Aorta (tissue), 5 donors: ENCODE results near the gene PIGO. TPM values are rescaled to one million over a fixed set of nuclear protein-coding genes. Genes with fewer than 3 reads are reported as not detected.

ENCODE experiments used
- ATAC-seq: fragments of 200-7000 bp; cut with Tn5 transposase; one replicate; pipeline ENCODE4 v1.9.1; 2022; ENCODE audit warnings: moderate library complexity; ENCODE audit not compliant: low FRiP score
- DNase-seq, 2 donors: peaks; one replicate each; pipeline ENCODE4 v3.0.0-alpha.2; 2020
- H3K27ac ChIP-seq, 2 donors: one replicate each; pipeline ENCODE4 v1.5.1; 2013; ENCODE audit warnings: low read length in 2 of 2, mild to moderate bottlenecking in 2 of 2, moderate library complexity in 2 of 2, control low read depth in 1 of 2, inconsistent platforms in 1 of 2, low read depth in 1 of 2
- H3K27me3 ChIP-seq, 2 donors: one replicate each; pipeline ENCODE4 v1.6.1; 2013; ENCODE audit warnings: control low read depth in 1 of 2, low read length in 1 of 2, mild to moderate bottlenecking in 1 of 2, moderate library complexity in 1 of 2; ENCODE audit not compliant: insufficient read depth in 2 of 2, control insufficient read depth in 1 of 2
- H3K36me3 ChIP-seq, 2 donors: one replicate each; pipeline ENCODE4 v1.6.1; 2013; ENCODE audit warnings: control low read depth in 1 of 2, low read length in 1 of 2, mild to moderate bottlenecking in 1 of 2; ENCODE audit not compliant: insufficient read depth in 2 of 2, control insufficient read depth in 1 of 2
- H3K4me1 ChIP-seq, 2 donors: one replicate each; pipeline ENCODE4 v1.6.1; 2013; ENCODE audit warnings: low read length in 2 of 2, control low read depth in 1 of 2, mild to moderate bottlenecking in 1 of 2, moderate library complexity in 1 of 2; ENCODE audit not compliant: insufficient read depth in 2 of 2, control insufficient read depth in 1 of 2
- H3K4me3 ChIP-seq, 2 donors: one replicate each; pipeline ENCODE4 v1.5.1; 2013; ENCODE audit warnings: low read length in 2 of 2, control low read depth in 1 of 2, mild to moderate bottlenecking in 1 of 2
- H3K9me3 ChIP-seq: one replicate; pipeline ENCODE4 v1.6.1; 2013; ENCODE audit warnings: mild to moderate bottlenecking, low read length; ENCODE audit not compliant: control insufficient read depth
- WGBS, 2 donors: extraction: QIAGEN DNeasy Blood & Tissue Kit; methylation state at CpG; one replicate each; pipeline ENCODE4 v1.1.7; 2013; 5-methylcytosine and 5-hydroxymethylcytosine counted together
- intact Hi-C, 2 donors: fragments of 100-400 bp; cut with DNase I; formaldehyde crosslinking; loops; one replicate each; pipeline versions ENCODE4 v1.14.2 to v1.15.0; 2022
- polyA plus RNA-seq, 2 donors: library from polyadenylated mRNA; stranded (reverse); fragments of 200-250 nt; gene quantifications; one replicate each; pipeline ENCODE4 v1.2.3, GENCODE V29; 2013
- total RNA-seq, 2 donors: library from RNA; stranded (reverse); fragmentation: NEBNext Ultra II Directional; extraction: Animal tissue kit (Norgen Biotek cat#: 25700); gene quantifications; one replicate each; pipeline ENCODE4 v1.2.1, GENCODE V29; 2021
- donor health status: healthy with polysubstance abuse.
- donor health status: Bipolar disorder and iron deficiency.
- donor health status: DM: no; HTN: no; CAD: no.
- donor health status: DM: no; HTN: no; CAD: no.
- donor health status: DM: yes; HTN: yes; CAD: no.

Gene PIGO
- total and polyA plus RNA-seq, 4 donors: 8.8 to 22.5 (median 14.4) TPM

DNA sequence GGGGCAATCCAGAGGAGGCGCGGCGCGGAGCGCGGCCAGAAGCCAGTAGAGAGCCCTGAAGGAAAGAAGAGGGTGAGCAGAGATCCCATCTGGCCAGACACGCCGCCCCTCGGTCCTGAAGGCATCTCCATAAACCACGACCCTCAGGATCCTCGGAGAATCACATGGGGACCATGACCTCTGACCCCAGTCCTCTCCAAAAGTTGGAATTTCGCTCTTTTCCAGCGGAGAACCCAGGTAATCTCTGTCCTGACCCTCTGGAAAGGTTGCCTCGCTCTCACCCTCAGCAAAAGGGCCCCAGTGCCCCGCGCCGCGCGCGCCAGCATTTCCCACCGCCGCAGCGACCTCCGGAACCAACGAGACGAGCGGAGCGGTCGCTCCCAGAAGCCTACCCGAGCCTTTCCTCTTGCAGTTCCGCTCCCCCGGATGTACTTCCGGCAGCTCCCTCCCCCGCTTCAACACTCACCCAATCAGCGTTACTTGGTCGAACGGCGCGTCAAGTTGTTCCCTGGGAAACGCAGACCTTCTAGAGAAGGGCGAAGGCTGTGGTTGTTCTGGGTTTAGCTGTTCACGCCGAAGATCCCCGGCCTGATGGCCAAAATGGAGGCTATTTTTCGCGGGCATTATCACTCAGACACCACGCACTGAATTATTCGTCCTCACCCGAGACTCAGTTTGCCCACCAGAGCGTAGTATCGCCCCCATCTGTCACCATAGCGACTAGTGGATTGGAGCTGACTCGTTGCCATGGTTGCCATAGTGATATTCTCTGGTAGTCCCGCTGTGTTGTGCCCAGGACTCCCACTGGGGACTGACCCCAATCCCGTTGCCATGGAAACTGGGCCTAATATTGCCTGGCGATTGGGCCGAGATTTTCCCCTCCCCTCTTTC is 6.6 kb upstream of the PIGO start, which contains the start of gene STOML2:
STOML2 (minus strand) TSS at position 363 of the 891 bp plus-strand sequence; CDS start at position 326, 37 bp downstream.
- H3K36me3 ChIP-seq: peaks cover 0 to 6% of the 10 kb centered on the region in 2 donors

DNA sequence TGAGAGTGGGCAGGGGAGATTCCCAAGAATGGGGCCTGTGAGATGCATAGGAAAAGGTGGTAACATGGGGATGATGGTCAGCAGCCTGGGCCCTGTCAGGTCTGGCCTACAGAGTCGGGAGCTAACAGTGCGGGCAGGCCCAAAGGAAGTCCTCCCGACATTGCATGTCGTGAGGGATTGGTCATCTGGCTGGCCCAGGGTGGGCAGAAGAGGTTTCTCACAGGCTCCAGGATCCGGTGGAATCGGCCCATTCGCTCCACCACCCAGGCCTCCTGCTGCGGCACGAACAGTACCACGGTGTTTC is 6.0 kb upstream of the PIGO start:
- H3K9me3 ChIP-seq: no peaks in the 10 kb centered on the region
- ATAC-seq: peak; percentile 13
- H3K27me3 ChIP-seq: no peaks in the 10 kb centered on the region
- DNase-seq: peak; percentile 44 to 78
- peaks cover 0 to 6% of the 10 kb centered on the region in 2 donors for H3K36me3 ChIP-seq
- intact Hi-C loops: no loop called here
- H3K4me3 ChIP-seq: peak overlapping the region; percentile 59 to 62
- no peaks in the 10 kb centered on the region for H3K4me1 ChIP-seq
- peak overlapping the region in 1 of 2 donors; percentile 65 for H3K27ac ChIP-seq
- WGBS, 2 donors: 3% methylated on average over 10 of the region's 10 CpGs

More for the DNA sequence above, 6.6 kb upstream of the PIGO start, which contains the start of gene STOML2:
- no peaks in the 10 kb centered on the region for H3K27me3 ChIP-seq
- 1% methylated on average over 57 of the region's 57 CpGs for whole genome bisulfite sequencing, 2 donors
- peak within 1 kb of the TSS in 1 of 2 donors; percentile 65 for H3K27ac ChIP-seq
- peak; percentile 96 to 97 for DNase-seq
- no peaks in the 10 kb centered on the region for H3K9me3 ChIP-seq
- intact Hi-C loops: no loop called here
- peak; percentile 96 for ATAC-seq
- H3K4me1 ChIP-seq: no peaks in the 10 kb centered on the region
- H3K4me3 ChIP-seq: peak within 1 kb of the TSS; percentile 59 to 62

DNA sequence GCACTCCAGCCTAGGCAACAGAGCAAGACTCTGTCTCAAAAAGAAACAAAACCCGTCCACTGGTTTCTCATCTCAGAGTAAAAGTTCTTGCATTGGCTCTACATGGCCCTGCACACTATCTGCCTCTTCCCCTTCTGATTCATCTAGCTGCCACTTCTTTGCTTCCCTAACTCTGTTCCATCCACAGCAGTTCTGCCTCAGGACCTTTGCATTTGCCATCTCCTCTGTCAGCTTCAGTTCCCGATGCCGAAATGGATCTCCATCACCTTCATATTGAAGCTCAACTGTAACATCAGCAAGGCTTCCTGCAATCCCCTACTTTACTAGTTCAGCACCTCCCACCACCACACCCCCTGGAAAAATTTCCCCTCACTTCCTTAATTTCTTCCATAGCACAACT is 1.2 kb upstream of the PIGO start:
- Histone ChIP-seq H3K9me3 (no peaks in the 10 kb centered on the region), H3K4me1 (no peaks in the 10 kb centered on the region), H3K27ac (no peak overlapping the region), H3K27me3 (no peaks in the 10 kb centered on the region), H3K36me3 (peaks cover 0 to 2% of the 10 kb centered on the region in 2 donors), H3K4me3 (no peak overlapping the region)
- no peak for ATAC-seq
- no peak for DNase-seq
- 86 to 90% methylated on average over 3 of the region's 3 CpGs for WGBS, 2 donors
- intact Hi-C loops: loop anchor here (5.0 to 10.0 kb wide), 2 partner anchors 110 to 203 kb away; partner anchors contain the start of gene DNAJB5 (in 1 of the 2)

DNA sequence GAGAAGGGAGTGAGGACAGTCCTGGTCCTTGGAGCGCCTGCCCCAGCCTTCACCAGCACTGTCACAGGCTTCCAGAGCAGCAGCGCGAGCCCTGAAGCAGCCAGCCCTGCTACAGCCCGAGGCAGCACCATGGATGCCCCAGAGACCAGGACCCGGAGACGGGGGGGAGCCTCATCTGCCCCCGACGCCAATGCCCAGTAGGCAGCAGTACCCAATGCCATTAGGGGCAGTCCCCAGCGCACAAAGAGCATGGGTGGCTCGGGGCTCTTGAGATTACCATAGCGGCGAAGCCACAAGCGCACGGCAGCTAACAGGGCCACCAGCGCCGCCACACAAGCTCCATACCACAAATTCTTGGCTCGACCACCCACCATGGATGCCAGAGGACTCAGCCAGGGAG is 4.9 kb downstream of the PIGO start:
- Histone ChIP-seq H3K27me3 (no peaks in the 10 kb centered on the region), H3K9me3 (no peaks in the 10 kb centered on the region), H3K36me3 (peaks cover 0 to 6% of the 10 kb centered on the region in 2 donors), H3K27ac (no peak overlapping the region), H3K4me3 (no peak overlapping the region), H3K4me1 (no peaks in the 10 kb centered on the region)
- WGBS, 2 donors: 88 to 92% methylated on average over 17 of the region's 17 CpGs
- DNase-seq: no peak
- no peak for ATAC-seq
- intact Hi-C loops: loop anchor here in 1 of 2 donors (10.0 kb wide), 1 partner anchor 197 kb away; a partner anchor contains a TSS

DNA sequence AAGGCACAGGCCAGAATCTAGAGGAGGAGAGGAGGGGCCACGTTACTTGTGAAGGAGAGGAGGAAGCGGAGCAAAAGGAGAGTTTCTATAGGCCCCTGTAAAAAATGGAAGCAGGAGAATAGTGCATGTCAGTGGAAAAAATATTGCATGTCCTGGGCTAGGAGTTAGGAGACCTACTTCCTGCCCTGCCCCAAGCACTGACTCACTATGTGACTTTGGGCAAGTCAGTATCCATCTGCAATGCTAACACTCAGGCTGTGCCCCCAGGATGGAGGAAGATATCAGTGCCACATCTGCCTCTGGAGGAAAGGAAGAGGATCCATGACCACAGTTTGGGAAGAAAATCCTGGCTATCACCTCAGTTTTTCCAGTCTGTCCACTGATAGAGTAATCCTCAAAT is 7.0 kb downstream of the PIGO start:
- intact Hi-C loops: no loop called here
- 94 to 95% methylated on average over 2 of the region's 2 CpGs for WGBS, 2 donors
- Histone ChIP-seq H3K4me3 (no peak overlapping the region), H3K27me3 (no peaks in the 10 kb centered on the region), H3K9me3 (no peaks in the 10 kb centered on the region), H3K27ac (no peak overlapping the region), H3K4me1 (no peaks in the 10 kb centered on the region), H3K36me3 (peaks cover 0 to 6% of the 10 kb centered on the region in 2 donors)
- no peak for ATAC-seq
- DNase-seq: no peak

DNA sequence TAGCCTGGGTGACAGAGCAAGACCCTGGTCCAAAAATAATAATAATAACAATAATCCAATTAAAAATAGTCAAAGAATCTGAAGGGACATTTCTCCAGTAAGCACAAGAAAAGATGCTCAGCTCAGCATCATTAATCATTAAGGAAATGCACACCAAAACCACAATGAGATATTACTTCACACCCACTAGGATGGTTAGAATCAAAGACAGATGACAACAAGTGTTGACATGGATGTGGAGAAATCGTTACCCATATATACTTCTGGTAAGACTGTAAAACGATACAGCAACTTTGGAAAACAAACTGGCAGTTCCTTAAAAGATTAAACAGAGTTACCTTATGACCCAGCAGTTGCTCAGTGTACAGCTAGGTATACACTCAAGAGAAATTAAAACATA is 11.3 kb downstream of the PIGO start:
- 77 to 86% methylated on average over 2 of the region's 2 CpGs for WGBS, 2 donors
- no peaks in the 10 kb centered on the region for H3K27me3 ChIP-seq
- intact Hi-C loops: no loop called here
- ATAC-seq (no peak), DNase-seq (no peak)
- no peak overlapping the region for H3K27ac ChIP-seq
- H3K4me1 ChIP-seq: no peaks in the 10 kb centered on the region
- H3K4me3 ChIP-seq: no peak overlapping the region
- H3K9me3 ChIP-seq: no peaks in the 10 kb centered on the region
- peaks cover 0 to 3% of the 10 kb centered on the region in 2 donors for H3K36me3 ChIP-seq

DNA sequence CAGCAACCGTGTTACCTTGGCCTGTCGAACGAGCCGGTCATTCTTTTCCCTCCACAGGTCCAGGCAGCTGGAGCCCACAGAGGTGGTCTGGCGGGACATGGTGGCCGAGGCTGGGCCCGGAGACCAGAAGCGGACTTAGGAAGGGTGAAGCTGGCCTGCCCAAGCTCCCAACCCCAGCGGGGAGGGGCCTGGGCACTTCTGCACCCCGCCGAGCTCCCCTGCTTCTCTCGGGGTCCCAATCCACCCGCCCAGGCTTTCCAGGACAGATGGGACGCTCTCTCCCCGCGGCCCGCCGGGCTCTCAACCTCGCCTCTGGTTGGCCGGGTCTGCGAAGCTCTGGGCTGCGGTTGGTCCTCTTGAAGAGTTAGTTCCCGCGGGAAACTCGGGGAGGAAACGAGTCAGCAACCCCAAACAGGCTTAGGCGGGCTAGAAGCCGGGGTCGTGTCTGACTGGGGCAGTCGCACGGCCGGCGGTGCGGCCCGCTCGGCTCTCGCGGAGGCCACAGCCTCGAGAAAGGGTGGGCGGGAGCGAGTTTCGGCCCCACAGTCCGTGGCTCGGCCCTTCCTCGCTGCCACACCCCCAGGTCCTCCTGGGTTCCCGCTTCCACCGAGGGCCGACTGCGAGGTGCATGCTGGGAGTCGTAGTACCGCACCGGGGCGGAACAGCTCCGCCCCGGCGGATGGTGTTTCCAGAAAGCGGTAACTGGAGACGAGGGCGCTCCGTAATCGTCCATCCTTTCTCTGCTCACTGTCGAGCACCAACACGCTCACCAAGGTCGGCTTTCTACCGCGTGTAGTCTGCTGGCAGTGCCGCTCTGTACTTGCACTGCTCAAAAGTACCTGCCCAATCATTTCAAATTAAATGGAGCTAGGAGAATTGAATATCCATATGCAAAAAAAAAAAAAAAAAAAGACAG is 16.7 kb downstream of the PIGO start, which contains the start of gene FANCG:
FANCG (minus strand) TSS at position 517 of the 916 bp plus-strand sequence; CDS start at position 99, 418 bp downstream.
- Histone ChIP-seq H3K36me3 (no peaks in the 10 kb centered on the region), H3K4me1 (no peaks in the 10 kb centered on the region), H3K27ac (peak within 1 kb of the TSS in 1 of 2 donors; percentile 37), H3K4me3 (peak within 1 kb of the TSS; percentile 30 to 80), H3K27me3 (no peaks in the 10 kb centered on the region), H3K9me3 (no peaks in the 10 kb centered on the region)
- 0% methylated on average over 67 of the region's 67 CpGs for WGBS, 2 donors
- intact Hi-C loops: loop anchor here in 1 of 2 donors (10.0 kb wide), 1 partner anchor 415 kb away; the partner anchor contains the start of gene CCL27
- DNase-seq: peak; percentile 95 to 96
- peak; percentile 98 for ATAC-seq

DNA sequence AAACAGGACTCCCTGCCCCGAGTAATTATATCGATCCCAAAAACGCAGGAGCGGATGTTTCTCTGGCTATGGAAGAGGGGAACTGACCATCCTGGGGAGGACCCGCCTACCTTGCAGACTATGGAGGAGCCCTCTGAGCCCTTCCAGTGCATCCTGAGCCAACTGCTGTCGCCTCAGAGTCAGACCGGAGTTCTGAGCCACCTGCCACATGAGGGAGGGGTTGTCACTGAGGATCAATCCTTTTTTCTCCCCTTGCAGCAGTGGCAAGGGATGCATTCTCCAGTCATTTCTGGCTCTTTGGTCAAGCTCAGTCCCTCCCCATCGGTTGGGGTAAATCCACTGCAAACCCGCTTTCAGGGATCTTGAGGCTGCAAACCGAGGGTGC is 17.4 kb downstream of the PIGO start:
- Histone ChIP-seq H3K4me1 (no peaks in the 10 kb centered on the region), H3K27ac (no peak overlapping the region), H3K36me3 (no peaks in the 10 kb centered on the region), H3K4me3 (peak overlapping the region in 1 of 2 donors; percentile 30), H3K27me3 (no peaks in the 10 kb centered on the region), H3K9me3 (no peaks in the 10 kb centered on the region)
- intact Hi-C loops: loop anchor here in 1 of 2 donors (10.0 kb wide), 1 partner anchor 414 kb away; the partner anchor contains the start of gene CCL27
- ATAC-seq: no peak
- no peak for DNase-seq
- 2 to 4% methylated on average over 10 of the region's 10 CpGs for WGBS, 2 donors
